HepG2 (cell line): ENCODE measurements around the gene C9orf50. TPM values are rescaled to one million over a fixed set of nuclear protein-coding genes. Genes with fewer than 3 reads are reported as not detected.

ENCODE experiments used
- ATAC-seq: fragments of 200-7000 bp; cut with Tn5 transposase; 3 replicates; pipeline ENCODE4 v1.9.1; 2020; ENCODE audit warnings: mild to moderate bottlenecking, moderate library complexity
- BruUV-seq: library from RNA; stranded (reverse); fragments of 400-500 nt; replicated peaks from 2 replicates; lab custom pipeline; 2021; lab: Mats Ljungman, UMichigan
- CTCF ChIA-PET: fragments of 300-600 bp; formaldehyde crosslinking; extraction: SDS; loops from one replicate; lab custom pipeline; 2021; ENCODE audit warnings: low total read pairs, inconsistent platforms, low intra/inter-chr PET ratio; lab: Yijun Ruan, JAX
- POLR2A ChIA-PET: fragments of 350-600 bp; sonication (Branson Sonifier 250); formaldehyde crosslinking; loops from one replicate; lab custom pipeline; 2020; ENCODE audit warnings: antibody characterized with exemption, inconsistent platforms; lab: Yijun Ruan, JAX
- DNase-seq: peaks from one replicate; pipeline ENCODE4 v3.0.0-alpha.2; 2015; ENCODE audit warnings: low spot score
- FAIRE-seq: peaks from 3 replicates; lab custom pipeline; 2011; peaks lifted over from hg19 to GRCh38; lab: Jason Lieb, UNC
- H2AFZ ChIP-seq: one replicate; pipeline ENCODE4 v1.6.1; 2011; ENCODE audit warnings: low read length, inconsistent platforms
- H3K27ac ChIP-seq: fragments of 300-600 bp; 3 replicates; pipeline ENCODE4 v1.8.0; 2011; ENCODE audit warnings: mixed run types, mild to moderate bottlenecking, mixed read lengths, low read length, inconsistent platforms; ENCODE audit not compliant: insufficient read depth; ENCODE audit errors: extremely low read length
- H3K27me3 ChIP-seq, 2 experiments: fragments of 200-600 bp in 1 of 2; 2 replicates in 1 of 2; 3 replicates in 1 of 2; pipeline versions ENCODE4 v1.6.0 to v1.8.0; 2011; ENCODE audit warnings: low read length in 2 of 2, mild to moderate bottlenecking in 2 of 2, moderate library complexity in 2 of 2, inconsistent platforms in 1 of 2; ENCODE audit not compliant: insufficient read depth in 2 of 2, control insufficient read depth in 1 of 2
- H3K36me3 ChIP-seq, 2 experiments: fragments of 200-600 bp in 1 of 2; replicated peaks in 1 of 2; 2 replicates in 1 of 2; 3 replicates in 1 of 2; pipeline versions ENCODE4 v1.5.1 to v1.8.0; 2011; ENCODE audit warnings: low read length in 2 of 2, inconsistent platforms in 1 of 2; ENCODE audit not compliant: insufficient read depth in 2 of 2, control insufficient read depth in 1 of 2
- H3K4me1 ChIP-seq: 2 replicates; pipeline ENCODE4 v1.5.1; 2012; ENCODE audit warnings: low read length, inconsistent platforms; ENCODE audit not compliant: insufficient read depth
- H3K4me2 ChIP-seq: 2 replicates; pipeline ENCODE4 v1.6.0; 2011; ENCODE audit warnings: low read depth, low read length, inconsistent platforms
- H3K4me3 ChIP-seq, 3 experiments: fragments of 200-600 bp in 1 of 3; sonication (generic), shearing (Covaris generic) in 1 of 3; replicated peaks in 1 of 3; 2 replicates each; pipeline ENCODE4 v1.5.1; 2011 to 2016; ENCODE audit warnings: low read length in 3 of 3, inconsistent platforms in 2 of 3, low read depth in 2 of 3, mild to moderate bottlenecking in 2 of 3, control low read depth in 1 of 3, mixed read lengths in 1 of 3; ENCODE audit not compliant: insufficient read depth in 1 of 3
- H3K79me2 ChIP-seq: one replicate; pipeline ENCODE4 v1.6.1; 2011; ENCODE audit warnings: low read length, inconsistent platforms; ENCODE audit not compliant: insufficient read depth
- H3K9ac ChIP-seq: 2 replicates; pipeline ENCODE4 v1.6.0; 2011; ENCODE audit warnings: mild to moderate bottlenecking, low read depth, low read length, inconsistent platforms; ENCODE audit not compliant: insufficient read depth
- H3K9me3 ChIP-seq: 2 replicates; pipeline ENCODE4 v1.5.1; 2012; ENCODE audit warnings: mild to moderate bottlenecking, low read length
- H4K20me1 ChIP-seq: 2 replicates; pipeline ENCODE4 v1.6.0; 2011; ENCODE audit warnings: inconsistent platforms, mild to moderate bottlenecking, low read length, moderate library complexity; ENCODE audit not compliant: insufficient read depth
- STAG1 ChIP-seq: sonication (generic); formaldehyde crosslinking; IDR thresholded peaks from 2 replicates; pipeline ENCODE4 v1.4.0; 2020; ENCODE audit warnings: missing genetic modification reagents
- WGBS: methylation state at CpG from one replicate; pipeline ENCODE4 v1.1.6; 2017; ENCODE audit warnings: low lambda C conversion rate; 5-methylcytosine and 5-hydroxymethylcytosine counted together
- in situ Hi-C: cut with HindIII; loops from 2 replicates; pipeline ENCODE4 v1.10.0; 2017; ENCODE audit warnings: low pct_unique_long_range_greater_than_20kb; ENCODE audit not compliant: extremely low pct_ligation_motif_present
- intact Hi-C: fragments of 100-400 bp; cut with micrococcal nuclease; formaldehyde crosslinking; loops from one replicate; pipeline ENCODE4 v1.10.0; 2022; ENCODE audit not compliant: unreplicated experiment
- polyA plus RNA-seq, 8 experiments: library from polyadenylated mRNA; depleted of rRNA in 3 of 8; stranded (reverse) in 7 of 8; unstranded in 1 of 8; fragments of >200 nt; fragmentation: Illumina TruSeq in 4 of 8; extraction: Trizol in 4 of 8; gene quantifications; 2 replicates each; pipeline versions ENCODE4 v1.2.1 to v1.2.3, GENCODE V29; 2011 to 2016; ENCODE audit warnings: low read depth in 4 of 8, missing spikeins in 1 of 8, mixed read lengths in 1 of 8; ENCODE audit not compliant: insufficient read depth in 1 of 8
- total RNA-seq, 5 experiments: library from RNA; depleted of rRNA; stranded (reverse); fragments of >200 nt; fragmentation: Illumina TruSeq; extraction: Trizol; gene quantifications; 2 replicates each; pipeline ENCODE4 v1.2.3, GENCODE V29; 2016; ENCODE audit warnings: low read depth in 1 of 5
- TF ChIP-seq, protein P1 (sequence below): sonication (generic); formaldehyde crosslinking; IDR thresholded peaks from 2 replicates; pipeline ENCODE4 v1.5.0; 2020; ENCODE audit warnings: mild to moderate bottlenecking, missing genetic modification reagents, moderate library complexity
- TF ChIP-seq, protein P2 (sequence below): sonication (generic); formaldehyde crosslinking; IDR thresholded peaks from 2 replicates; pipeline ENCODE4 v1.8.1; 2022; ENCODE audit warnings: mild to moderate bottlenecking, missing genetic modification reagents

The C9orf50 gene
- total and polyA plus RNA-seq, 2 of the 13 experiments (the other 11 are each of a cell fraction or from before 2014, with no cell fraction given) = not detected

DNA sequence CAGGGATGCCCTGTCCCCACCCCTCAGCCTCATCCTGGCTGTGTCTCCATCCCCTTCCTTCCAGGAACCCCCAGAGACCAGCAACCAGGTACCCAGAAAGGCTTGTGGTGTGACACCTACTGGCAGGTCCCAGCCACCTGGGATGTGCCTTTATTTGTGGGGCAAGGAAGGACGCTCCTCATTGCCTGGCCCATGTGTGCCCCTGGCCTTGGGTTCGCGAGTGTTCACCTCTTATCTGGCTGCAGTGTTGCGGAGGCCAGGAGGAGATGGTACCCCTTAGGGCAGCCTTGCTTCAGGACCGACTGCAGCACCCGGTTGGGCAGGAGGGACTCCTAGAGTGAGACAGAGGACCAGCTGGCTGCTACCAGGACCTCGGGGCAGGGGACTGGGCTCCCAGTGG lies 8.8 kb downstream of the C9orf50 start:
- H3K4me2 ChIP-seq = no peak overlapping the region
- ChIA-PET POLR2A (interaction anchor here (1.5 kb wide), 1 partner anchor 434 kb away, joined by 3 read pairs; the partner anchor contains the start of gene IER5L), CTCF (interaction anchor here (2.6 to 2.9 kb wide), 2 partner anchors 438 to 473 kb away, joined by 9 to 13 read pairs; no protein-coding TSS in a partner anchor)
- H3K27ac ChIP-seq = no peak overlapping the region
- no peak overlapping the region for H3K4me3 ChIP-seq
- no peaks in the 10 kb centered on the region for H3K9me3 ChIP-seq
- peaks cover 2% of the 10 kb centered on the region; the same call in 1 of the 2 replicates for H4K20me1 ChIP-seq
- no TSS peak for BruUV-seq
- H2AFZ ChIP-seq = no peak overlapping the region
- H3K4me1 ChIP-seq = peaks cover 47% of the 10 kb centered on the region
- H3K27me3 ChIP-seq = no peaks in the 10 kb centered on the region
- WGBS = 61% methylated on average over 4 of the region's 7 CpGs
- no peak for DNase-seq
- H3K36me3 ChIP-seq = no peaks in the 10 kb centered on the region; a peak in 1 of 5 replicates
- no peak for ATAC-seq
- FAIRE-seq = no peak
- peak; percentile 31 for TF ChIP-seq STAG1
- TF ChIP-seq, protein P1, sequence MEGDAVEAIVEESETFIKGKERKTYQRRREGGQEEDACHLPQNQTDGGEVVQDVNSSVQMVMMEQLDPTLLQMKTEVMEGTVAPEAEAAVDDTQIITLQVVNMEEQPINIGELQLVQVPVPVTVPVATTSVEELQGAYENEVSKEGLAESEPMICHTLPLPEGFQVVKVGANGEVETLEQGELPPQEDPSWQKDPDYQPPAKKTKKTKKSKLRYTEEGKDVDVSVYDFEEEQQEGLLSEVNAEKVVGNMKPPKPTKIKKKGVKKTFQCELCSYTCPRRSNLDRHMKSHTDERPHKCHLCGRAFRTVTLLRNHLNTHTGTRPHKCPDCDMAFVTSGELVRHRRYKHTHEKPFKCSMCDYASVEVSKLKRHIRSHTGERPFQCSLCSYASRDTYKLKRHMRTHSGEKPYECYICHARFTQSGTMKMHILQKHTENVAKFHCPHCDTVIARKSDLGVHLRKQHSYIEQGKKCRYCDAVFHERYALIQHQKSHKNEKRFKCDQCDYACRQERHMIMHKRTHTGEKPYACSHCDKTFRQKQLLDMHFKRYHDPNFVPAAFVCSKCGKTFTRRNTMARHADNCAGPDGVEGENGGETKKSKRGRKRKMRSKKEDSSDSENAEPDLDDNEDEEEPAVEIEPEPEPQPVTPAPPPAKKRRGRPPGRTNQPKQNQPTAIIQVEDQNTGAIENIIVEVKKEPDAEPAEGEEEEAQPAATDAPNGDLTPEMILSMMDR = peak; percentile 40
- TF ChIP-seq, protein P2, sequence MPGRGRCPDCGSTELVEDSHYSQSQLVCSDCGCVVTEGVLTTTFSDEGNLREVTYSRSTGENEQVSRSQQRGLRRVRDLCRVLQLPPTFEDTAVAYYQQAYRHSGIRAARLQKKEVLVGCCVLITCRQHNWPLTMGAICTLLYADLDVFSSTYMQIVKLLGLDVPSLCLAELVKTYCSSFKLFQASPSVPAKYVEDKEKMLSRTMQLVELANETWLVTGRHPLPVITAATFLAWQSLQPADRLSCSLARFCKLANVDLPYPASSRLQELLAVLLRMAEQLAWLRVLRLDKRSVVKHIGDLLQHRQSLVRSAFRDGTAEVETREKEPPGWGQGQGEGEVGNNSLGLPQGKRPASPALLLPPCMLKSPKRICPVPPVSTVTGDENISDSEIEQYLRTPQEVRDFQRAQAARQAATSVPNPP (CRISPR knock-in tag) = no peak
- TF ChIP-seq, all 625 proteins: peak for 2
- intact Hi-C loops = no loop called here
- H3K79me2 ChIP-seq = no peaks in the 10 kb centered on the region
- H3K9ac ChIP-seq = no peak overlapping the region
- in situ Hi-C loops = loop anchor here (10.0 kb wide), 3 partner anchors 117 to 437 kb away; partner anchors contain the start of gene IER5L
